ENCODE results near the gene LENG8. TPM values are rescaled to one million over a fixed set of nuclear protein-coding genes. Genes with fewer than 3 reads are reported as not detected.

The LENG8 gene
- total RNA-seq, 1 donor from 2014 or later, result 193 TPM

GRCh38 chr19:54449701-54450069, 686 bp downstream of the LENG8 start:
- no peak for TF ChIP-seq EZH2 (IDR thresholded peaks at IDR 0.05; ENCODE audit: insufficient read depth, low read length)
- TF ChIP-seq, protein P1, sequence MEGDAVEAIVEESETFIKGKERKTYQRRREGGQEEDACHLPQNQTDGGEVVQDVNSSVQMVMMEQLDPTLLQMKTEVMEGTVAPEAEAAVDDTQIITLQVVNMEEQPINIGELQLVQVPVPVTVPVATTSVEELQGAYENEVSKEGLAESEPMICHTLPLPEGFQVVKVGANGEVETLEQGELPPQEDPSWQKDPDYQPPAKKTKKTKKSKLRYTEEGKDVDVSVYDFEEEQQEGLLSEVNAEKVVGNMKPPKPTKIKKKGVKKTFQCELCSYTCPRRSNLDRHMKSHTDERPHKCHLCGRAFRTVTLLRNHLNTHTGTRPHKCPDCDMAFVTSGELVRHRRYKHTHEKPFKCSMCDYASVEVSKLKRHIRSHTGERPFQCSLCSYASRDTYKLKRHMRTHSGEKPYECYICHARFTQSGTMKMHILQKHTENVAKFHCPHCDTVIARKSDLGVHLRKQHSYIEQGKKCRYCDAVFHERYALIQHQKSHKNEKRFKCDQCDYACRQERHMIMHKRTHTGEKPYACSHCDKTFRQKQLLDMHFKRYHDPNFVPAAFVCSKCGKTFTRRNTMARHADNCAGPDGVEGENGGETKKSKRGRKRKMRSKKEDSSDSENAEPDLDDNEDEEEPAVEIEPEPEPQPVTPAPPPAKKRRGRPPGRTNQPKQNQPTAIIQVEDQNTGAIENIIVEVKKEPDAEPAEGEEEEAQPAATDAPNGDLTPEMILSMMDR (IDR thresholded peaks at IDR 0.05; ENCODE audit: insufficient read depth, low read depth, low read length), result no peak
- DNase-seq (ENCODE audit: low read depth) (no peak), FAIRE-seq (no peak)
- Mint-ChIP-seq H3K27ac (ENCODE audit: unreplicated experiment) (peak overlapping the region; percentile 97), H3K36me3 (ENCODE audit: low read depth, unreplicated experiment) (peaks cover 13% of the 10 kb centered on the region), H3K4me1 (ENCODE audit: low read depth, unreplicated experiment) (peaks cover 25% of the 10 kb centered on the region), H3K27me3 (ENCODE audit: low read depth, unreplicated experiment) (no peaks in the 10 kb centered on the region), H3K4me3 (ENCODE audit: unreplicated experiment) (peak overlapping the region; percentile 97), H3K9me3 (ENCODE audit: unreplicated experiment) (peaks cover 2% of the 10 kb centered on the region)
- Histone ChIP-seq H3K9me3 (ENCODE audit: insufficient read depth, low read depth, low read length) (no peaks in the 10 kb centered on the region), H3K4me2 (ENCODE audit: low read length) (peak overlapping the region; percentile 99), H3K79me2 (ENCODE audit: insufficient read depth, low read length) (peaks cover 82% of the 10 kb centered on the region), H4K20me1 (ENCODE audit: insufficient read depth, low read length) (peaks cover 58% of the 10 kb centered on the region), H2AFZ (ENCODE audit: low read depth, low read length) (no peak overlapping the region), H3K9ac (ENCODE audit: low read length) (peak overlapping the region; percentile 99), H3K27me3 (ENCODE audit: insufficient read depth, low read length) (no peaks in the 10 kb centered on the region), H3K4me1 (ENCODE audit: insufficient read depth, low read length) (peaks cover 27% of the 10 kb centered on the region), H3K4me3 (ENCODE audit: insufficient read depth, low read depth, low read length) (peak overlapping the region; percentile 94), H3K36me3 (ENCODE audit: insufficient read depth, low read length) (peaks cover 24% of the 10 kb centered on the region), H3K27ac (ENCODE audit: low read depth, low read length) (peak overlapping the region; percentile 99)

- FAIRE-seq, result no peak
- Histone ChIP-seq H3K4me3 (ENCODE audit: insufficient read depth, low read depth, low read length) (peak overlapping the region; percentile 94), H3K4me2 (ENCODE audit: low read length) (peak overlapping the region; percentile 99), H3K27ac (ENCODE audit: low read depth, low read length) (peak overlapping the region; percentile 68), H4K20me1 (ENCODE audit: insufficient read depth, low read length) (peaks cover 74% of the 10 kb centered on the region), H3K27me3 (ENCODE audit: insufficient read depth, low read length) (no peaks in the 10 kb centered on the region), H2AFZ (ENCODE audit: low read depth, low read length) (no peak overlapping the region), H3K9ac (ENCODE audit: low read length) (peak overlapping the region; percentile 99), H3K9me3 (ENCODE audit: insufficient read depth, low read depth, low read length) (no peaks in the 10 kb centered on the region), H3K79me2 (ENCODE audit: insufficient read depth, low read length) (peaks cover 99% of the 10 kb centered on the region), H3K4me1 (ENCODE audit: insufficient read depth, low read length) (peaks cover 27% of the 10 kb centered on the region), H3K36me3 (ENCODE audit: insufficient read depth, low read length) (peaks cover 26% of the 10 kb centered on the region)
- H3K36me3 Mint-ChIP-seq (ENCODE audit: low read depth, unreplicated experiment), result peaks cover 10% of the 10 kb centered on the region
- no peaks in the 10 kb centered on the region for H3K27me3 Mint-ChIP-seq (ENCODE audit: low read depth, unreplicated experiment)
- H3K27ac Mint-ChIP-seq (ENCODE audit: unreplicated experiment), result peak overlapping the region; percentile 97
- TF ChIP-seq EZH2 (IDR thresholded peaks at IDR 0.05; ENCODE audit: insufficient read depth, low read length), result no peak
- TF ChIP-seq, protein P1 (IDR thresholded peaks at IDR 0.05; ENCODE audit: insufficient read depth, low read depth, low read length), result no peak
- H3K9me3 Mint-ChIP-seq (ENCODE audit: unreplicated experiment), result peaks cover 2% of the 10 kb centered on the region
- peak; percentile 19 for DNase-seq (ENCODE audit: low read depth)
- peaks cover 25% of the 10 kb centered on the region for H3K4me1 Mint-ChIP-seq (ENCODE audit: low read depth, unreplicated experiment)
- H3K4me3 Mint-ChIP-seq (ENCODE audit: unreplicated experiment), result peak overlapping the region; percentile 97
Measured at GRCh38 chr19:54451331-54451871, 2.4 kb downstream of the LENG8 start.

- FAIRE-seq, result no peak
- H3K27ac ChIP-seq (ENCODE audit: low read depth, low read length), result peak overlapping the region; percentile 68
Measured at GRCh38 chr19:54451997-54452396, 3.0 kb downstream of the LENG8 start.

More at GRCh38 chr19:54451997-54452396, 3.0 kb downstream of the LENG8 start:
- peaks cover 24% of the 10 kb centered on the region for H3K4me1 ChIP-seq (ENCODE audit: insufficient read depth, low read length)
- Mint-ChIP-seq H3K27ac (ENCODE audit: unreplicated experiment) (no peak overlapping the region), H3K36me3 (ENCODE audit: low read depth, unreplicated experiment) (peaks cover 10% of the 10 kb centered on the region), H3K4me1 (ENCODE audit: low read depth, unreplicated experiment) (peaks cover 21% of the 10 kb centered on the region), H3K9me3 (ENCODE audit: unreplicated experiment) (peaks cover 2% of the 10 kb centered on the region), H3K27me3 (ENCODE audit: low read depth, unreplicated experiment) (no peaks in the 10 kb centered on the region), H3K4me3 (ENCODE audit: unreplicated experiment) (peak overlapping the region; percentile 97)
- H3K4me3 ChIP-seq (ENCODE audit: insufficient read depth, low read depth, low read length), result no peak overlapping the region
- H3K27me3 ChIP-seq (ENCODE audit: insufficient read depth, low read length), result no peaks in the 10 kb centered on the region
- peak overlapping the region; percentile 99 for H3K4me2 ChIP-seq (ENCODE audit: low read length)
- no peaks in the 10 kb centered on the region for H3K9me3 ChIP-seq (ENCODE audit: insufficient read depth, low read depth, low read length)
- no peak overlapping the region for H2AFZ ChIP-seq (ENCODE audit: low read depth, low read length)
- peaks cover 25% of the 10 kb centered on the region for H3K36me3 ChIP-seq (ENCODE audit: insufficient read depth, low read length)
- H3K79me2 ChIP-seq (ENCODE audit: insufficient read depth, low read length), result peaks cover 99% of the 10 kb centered on the region
- DNase-seq (ENCODE audit: low read depth), result no peak
- TF ChIP-seq, protein P1 (IDR thresholded peaks at IDR 0.05; ENCODE audit: insufficient read depth, low read depth, low read length), result no peak
- no peak for TF ChIP-seq EZH2 (IDR thresholded peaks at IDR 0.05; ENCODE audit: insufficient read depth, low read length)
- peaks cover 79% of the 10 kb centered on the region for H4K20me1 ChIP-seq (ENCODE audit: insufficient read depth, low read length)
- H3K9ac ChIP-seq (ENCODE audit: low read length), result peak overlapping the region; percentile 99

Measured in astrocyte (in vitro differentiated cells and primary cell).